Mesenchymal stem cell (in vitro differentiated cells and primary cell): ENCODE results near the gene GIPC3.
"Not testable (repeated sequence)": the region's sequence is repeated elsewhere in the genome, so short reads cannot be mapped to it uniquely, and the experiment has no call there.

Experiments
- DNase-seq: peaks from one replicate; pipeline ENCODE4 v3.0.0-alpha.2; 2013
- H2AFZ ChIP-seq: one replicate; pipeline ENCODE4 v1.6.1; 2013; ENCODE audit warnings: low read depth, mild to moderate bottlenecking, control low read depth, inconsistent platforms, low read length, moderate library complexity
- H2AK5ac ChIP-seq: 2 replicates; pipeline ENCODE4 v1.6.1; 2013; ENCODE audit warnings: low read length, moderate library complexity, mild to moderate bottlenecking, inconsistent platforms; ENCODE audit not compliant: severe bottlenecking
- H2BK120ac ChIP-seq: one replicate; pipeline ENCODE4 v1.6.1; 2013; ENCODE audit warnings: low read depth, mild to moderate bottlenecking, inconsistent platforms, low read length, moderate library complexity
- H2BK12ac ChIP-seq, 2 experiments: one replicate each; pipeline ENCODE4 v1.6.1; 2013; ENCODE audit warnings: inconsistent platforms in 2 of 2, low read length in 2 of 2, mild to moderate bottlenecking in 2 of 2, moderate library complexity in 2 of 2, control low read depth in 1 of 2
- H2BK15ac ChIP-seq: one replicate; pipeline ENCODE4 v1.6.1; 2013; ENCODE audit warnings: mild to moderate bottlenecking, low read depth, inconsistent platforms; ENCODE audit not compliant: poor library complexity, severe bottlenecking
- H2BK5ac ChIP-seq: 2 replicates; pipeline ENCODE4 v1.6.1; 2013; ENCODE audit warnings: low read depth, mild to moderate bottlenecking, low read length, control low read depth, inconsistent platforms; ENCODE audit not compliant: poor library complexity, severe bottlenecking
- H3K14ac ChIP-seq, 2 experiments: one replicate each; pipeline ENCODE4 v1.6.1; 2013; ENCODE audit warnings: inconsistent platforms in 2 of 2, low read length in 2 of 2, control low read depth in 1 of 2, mild to moderate bottlenecking in 1 of 2, moderate library complexity in 1 of 2
- H3K18ac ChIP-seq, 2 experiments: one replicate each; pipeline ENCODE4 v1.6.1; 2013; ENCODE audit warnings: inconsistent platforms in 2 of 2, low read length in 2 of 2, control low read depth in 1 of 2, low read depth in 1 of 2, mild to moderate bottlenecking in 1 of 2
- H3K23ac ChIP-seq, 2 experiments: one replicate each; pipeline ENCODE4 v1.6.1; 2013; ENCODE audit warnings: inconsistent platforms in 2 of 2, low read length in 2 of 2, mild to moderate bottlenecking in 2 of 2, moderate library complexity in 2 of 2, control low read depth in 1 of 2
- H3K27ac ChIP-seq: 2 replicates; pipeline ENCODE4 v1.5.1; 2013; ENCODE audit warnings: mild to moderate bottlenecking, moderate library complexity, low read length, control low read depth, inconsistent platforms; ENCODE audit not compliant: poor library complexity, severe bottlenecking
- H3K27me3 ChIP-seq, 2 experiments: 2 replicates each; pipeline versions ENCODE4 v1.6.1 to v1.7.0; 2013; ENCODE audit warnings: low read length in 2 of 2, mild to moderate bottlenecking in 2 of 2, moderate library complexity in 2 of 2, control low read depth in 1 of 2, inconsistent platforms in 1 of 2; ENCODE audit not compliant: control insufficient read depth in 1 of 2, insufficient read depth in 1 of 2
- H3K36me3 ChIP-seq, 2 experiments: 2 replicates each; pipeline versions ENCODE4 v1.6.1 to v1.7.0; 2013; ENCODE audit warnings: low read length in 2 of 2, control low read depth in 1 of 2, inconsistent platforms in 1 of 2, low read depth in 1 of 2, mild to moderate bottlenecking in 1 of 2; ENCODE audit not compliant: insufficient read depth in 2 of 2, control insufficient read depth in 1 of 2
- H3K4ac ChIP-seq, 2 experiments: one replicate each; pipeline ENCODE4 v1.6.1; 2013; ENCODE audit warnings: inconsistent platforms in 2 of 2, low read length in 2 of 2, mild to moderate bottlenecking in 2 of 2, moderate library complexity in 2 of 2, control low read depth in 1 of 2, low read depth in 1 of 2
- H3K4me1 ChIP-seq: 2 replicates; pipeline ENCODE4 v1.6.1; 2013; ENCODE audit warnings: low read depth, low read length, control low read depth; ENCODE audit not compliant: control insufficient read depth, insufficient read depth
- H3K4me2 ChIP-seq: 2 replicates; pipeline ENCODE4 v1.6.1; 2013; ENCODE audit warnings: low read length, mild to moderate bottlenecking, inconsistent platforms; ENCODE audit not compliant: poor library complexity, severe bottlenecking
- H3K4me3 ChIP-seq, 2 experiments: 2 replicates each; pipeline versions ENCODE4 v1.5.1 to v1.7.0; 2013; ENCODE audit warnings: low read length in 2 of 2, mild to moderate bottlenecking in 2 of 2, control low read depth in 1 of 2, low read depth in 1 of 2; ENCODE audit not compliant: insufficient read depth in 1 of 2
- H3K79me1 ChIP-seq: replicated peaks from 2 replicates; pipeline ENCODE4 v1.6.1; 2013; ENCODE audit warnings: mild to moderate bottlenecking, control low read depth, low read length, inconsistent platforms; ENCODE audit not compliant: poor library complexity, severe bottlenecking
- H3K9ac ChIP-seq: 2 replicates; pipeline ENCODE4 v1.7.0; 2013; ENCODE audit warnings: mild to moderate bottlenecking, low read length, moderate library complexity
- H3K9me3 ChIP-seq: 2 replicates; pipeline ENCODE4 v1.7.0; 2013; ENCODE audit warnings: mild to moderate bottlenecking, low read length; ENCODE audit not compliant: control insufficient read depth
- H4K8ac ChIP-seq: one replicate; pipeline ENCODE4 v1.6.1; 2013; ENCODE audit warnings: inconsistent platforms, mild to moderate bottlenecking, low read length, moderate library complexity
- H4K91ac ChIP-seq: one replicate; pipeline ENCODE4 v1.6.1; 2013; ENCODE audit warnings: mild to moderate bottlenecking, low read length, inconsistent platforms
- whole genome bisulfite sequencing: methylation state at CpG from one replicate; pipeline ENCODE4 v1.1.7; 2013; ENCODE audit warnings: mixed read lengths; 5-methylcytosine and 5-hydroxymethylcytosine counted together

Gene GIPC3

GRCh38 chr19:3578390-3578789 is 6.9 kb upstream of the GIPC3 start:
- no peak overlapping the region for H3K4me3 ChIP-seq
- peak overlapping the region; percentile 7 for H2BK15ac ChIP-seq
- no peaks in the 10 kb centered on the region for H3K27me3 ChIP-seq
- no peak overlapping the region for H3K18ac ChIP-seq
- H3K79me1 ChIP-seq, result peaks cover 11% of the 10 kb centered on the region
- no peak overlapping the region for H3K27ac ChIP-seq
- no peak for DNase-seq
- peaks cover 26% of the 10 kb centered on the region for H3K4me1 ChIP-seq
- peaks cover 15 to 50% of the 10 kb centered on the region in 2 experiments for H3K36me3 ChIP-seq
- no peak overlapping the region for H3K4me2 ChIP-seq
- H3K9ac ChIP-seq, result no peak overlapping the region
- no peak overlapping the region for H4K91ac ChIP-seq
- no peak overlapping the region for H3K4ac ChIP-seq
- H2AK5ac ChIP-seq, result no peak overlapping the region
- no peak overlapping the region for H3K14ac ChIP-seq
- no peaks in the 10 kb centered on the region for H3K9me3 ChIP-seq
- peak overlapping the region; percentile 49 for H2BK120ac ChIP-seq
- WGBS, result 77% methylated on average over 17 of the region's 17 CpGs
- peak overlapping the region in 1 of 2 experiments; percentile 5 for H2BK12ac ChIP-seq
- no peak overlapping the region for H3K23ac ChIP-seq
- no peak overlapping the region for H2AFZ ChIP-seq
- H2BK5ac ChIP-seq, result no peak overlapping the region
- no peak overlapping the region for H4K8ac ChIP-seq

- DNase-seq, result peak; percentile 99
- WGBS, result 16% methylated on average over 8 of the region's 11 CpGs
Observed at GRCh38 chr19:3580156-3580934, 4.9 kb upstream of the GIPC3 start.

GRCh38 chr19:3581792-3582191 is 3.5 kb upstream of the GIPC3 start:
- not testable (repeated sequence) for H3K4ac ChIP-seq, H2BK15ac ChIP-seq

More at GRCh38 chr19:3580156-3580934, 4.9 kb upstream of the GIPC3 start:
- H2BK12ac ChIP-seq, result no peak overlapping the region
- H3K9me3 ChIP-seq, result no peaks in the 10 kb centered on the region
- H4K91ac ChIP-seq, result no peak overlapping the region
- peak overlapping the region in 1 of 2 experiments; percentile 21 for H3K18ac ChIP-seq
- H3K9ac ChIP-seq, result peak overlapping the region; percentile 77
- H3K27ac ChIP-seq, result no peak overlapping the region
- no peak overlapping the region for H2BK120ac ChIP-seq
- peak overlapping the region in 1 of 2 experiments; percentile 40 for H3K4ac ChIP-seq
- no peak overlapping the region for H2AK5ac ChIP-seq
- H3K36me3 ChIP-seq, result peaks cover 9 to 36% of the 10 kb centered on the region in 2 experiments
- H3K27me3 ChIP-seq, result no peaks in the 10 kb centered on the region
- peaks cover 22% of the 10 kb centered on the region for H3K4me1 ChIP-seq
- H3K79me1 ChIP-seq, result peaks cover 2% of the 10 kb centered on the region
- H3K14ac ChIP-seq, result no peak overlapping the region
- no peak overlapping the region for H3K4me2 ChIP-seq
- no peak overlapping the region for H3K4me3 ChIP-seq
- H2BK15ac ChIP-seq, result no peak overlapping the region
- H3K23ac ChIP-seq, result no peak overlapping the region
- peak overlapping the region; percentile 14 for H4K8ac ChIP-seq
- H2AFZ ChIP-seq, result no peak overlapping the region
- no peak overlapping the region for H2BK5ac ChIP-seq

GRCh38 chr19:3584036-3584802 is 1.1 kb upstream of the GIPC3 start:
- peaks cover 5 to 16% of the 10 kb centered on the region in 2 experiments for H3K27me3 ChIP-seq
- not testable (repeated sequence) for H3K36me3 ChIP-seq, H2BK5ac ChIP-seq, H3K23ac ChIP-seq, H3K9ac ChIP-seq, H4K8ac ChIP-seq, H3K27ac ChIP-seq, H3K18ac ChIP-seq, DNase-seq, H4K91ac ChIP-seq, H3K4me2 ChIP-seq, H3K14ac ChIP-seq, H2BK120ac ChIP-seq, H3K4me3 ChIP-seq, H3K9me3 ChIP-seq, H2AFZ ChIP-seq, H3K4ac ChIP-seq, H3K79me1 ChIP-seq, H2AK5ac ChIP-seq, H2BK12ac ChIP-seq, H2BK15ac ChIP-seq
- peaks cover 13% of the 10 kb centered on the region for H3K4me1 ChIP-seq
- WGBS, result 88% methylated on average over 10 of the region's 15 CpGs

More at GRCh38 chr19:3581792-3582191, 3.5 kb upstream of the GIPC3 start:
- not testable (repeated sequence) for H3K23ac ChIP-seq, H4K8ac ChIP-seq, DNase-seq, H3K9ac ChIP-seq, H4K91ac ChIP-seq, H3K4me2 ChIP-seq, H3K27ac ChIP-seq, H2BK12ac ChIP-seq, H2BK5ac ChIP-seq, H2BK120ac ChIP-seq, H3K9me3 ChIP-seq, H3K14ac ChIP-seq, H3K4me3 ChIP-seq, H2AK5ac ChIP-seq, H3K79me1 ChIP-seq, H3K18ac ChIP-seq, H2AFZ ChIP-seq
- H3K36me3 ChIP-seq, result peaks cover 0 to 22% of the 10 kb centered on the region in 2 experiments
- H3K27me3 ChIP-seq, result peaks cover 5 to 13% of the 10 kb centered on the region in 2 experiments
- 74% methylated on average over 4 of the region's 4 CpGs for WGBS
- H3K4me1 ChIP-seq, result peaks cover 18% of the 10 kb centered on the region
